Stimulated activated naive CD8-positive, alpha-beta T cell treated with anti-CD3 and anti-CD28 coated beads, Interleukin-15, Interleukin-2, amounts not matched to agents 100 U/mL and 50 U/mL, for 24 hours (primary cell): ENCODE results near the gene BTBD1.
"Not testable (repeated sequence)": the region's sequence is repeated elsewhere in the genome, so short reads cannot be mapped to it uniquely, and the experiment has no call there.

ENCODE experiments used
- ATAC-seq: fragments of 150-1000 bp; cut with Tn5 transposase; one replicate; pipeline ENCODE4 v1.10.0; 2021
- DNase-seq: peaks from one replicate; pipeline ENCODE4 v3.0.0; 2021

The BTBD1 gene

DNA sequence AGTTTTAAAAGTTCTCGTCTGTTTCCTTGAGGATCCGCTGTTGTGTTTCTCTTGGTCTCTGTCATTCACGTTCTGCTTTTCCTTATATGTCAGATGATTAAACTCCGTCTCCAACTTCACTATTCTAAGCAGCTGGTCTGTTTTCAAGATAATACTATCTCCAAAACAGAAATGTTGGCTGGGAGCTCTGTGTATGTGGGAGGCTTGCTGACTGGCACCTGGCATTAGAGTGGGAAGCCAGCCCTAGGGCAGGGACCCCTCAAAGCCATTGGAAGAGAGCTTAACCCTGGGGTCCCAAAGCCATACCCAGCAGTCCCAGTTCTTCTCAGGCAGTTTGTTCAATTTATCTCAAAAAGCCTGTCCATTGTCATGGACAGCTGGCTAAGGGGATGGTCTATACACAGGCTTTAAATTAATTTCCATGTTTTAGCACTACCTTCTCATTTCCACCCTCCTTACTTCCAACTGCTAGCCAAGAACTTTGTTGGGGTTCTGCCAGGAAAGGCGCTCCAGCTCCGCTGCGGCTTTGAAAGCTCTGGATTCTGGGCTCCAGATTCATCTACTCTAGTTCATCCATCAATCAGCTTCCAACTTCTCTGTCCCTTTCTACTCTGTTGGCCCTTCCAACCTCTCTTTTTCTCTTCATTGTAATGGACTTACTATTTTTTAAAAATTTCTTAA, 9.2 kb downstream of the BTBD1 start:
- no peak for ATAC-seq
- no peak for DNase-seq

DNA sequence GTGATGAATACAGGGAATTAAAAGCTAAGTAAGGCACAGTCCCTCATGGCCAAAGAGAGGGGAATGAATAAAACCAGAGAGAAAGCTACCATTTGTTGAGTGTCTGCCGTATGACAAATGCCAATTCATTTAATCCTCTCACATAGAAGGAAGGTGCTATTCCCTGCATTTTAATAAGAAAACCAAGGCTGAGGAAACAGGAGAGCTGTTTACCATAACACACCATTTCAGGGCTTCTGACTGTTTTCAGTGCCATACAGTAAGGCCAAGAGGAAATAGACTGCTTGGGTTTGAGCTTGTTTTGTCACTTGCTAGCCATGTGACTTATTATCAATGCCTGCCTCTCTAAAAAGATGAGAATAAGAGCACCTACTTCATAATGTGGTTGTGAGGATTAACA, 10.1 kb downstream of the BTBD1 start:
- no peak for ATAC-seq
- no peak for DNase-seq

DNA sequence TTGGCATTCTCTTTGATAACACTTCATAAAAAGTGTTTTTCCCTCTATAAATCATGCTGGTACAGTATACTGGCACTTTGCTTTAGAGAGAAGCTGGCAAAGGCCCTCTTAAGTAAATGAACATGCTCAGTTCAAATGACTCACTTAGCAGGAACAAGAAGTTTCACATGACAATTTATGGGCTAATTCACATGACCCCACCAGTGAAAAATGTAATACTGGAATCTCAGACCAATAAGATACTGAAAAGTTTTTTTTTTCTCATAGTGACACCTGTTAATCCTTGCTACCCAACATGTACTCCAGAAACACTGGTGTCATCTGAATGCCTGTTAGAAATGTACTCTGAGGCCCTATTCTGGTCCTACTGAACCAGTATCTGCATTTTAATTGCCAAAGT, 13.9 kb downstream of the BTBD1 start:
- no peak for ATAC-seq
- DNase-seq, result no peak

DNA sequence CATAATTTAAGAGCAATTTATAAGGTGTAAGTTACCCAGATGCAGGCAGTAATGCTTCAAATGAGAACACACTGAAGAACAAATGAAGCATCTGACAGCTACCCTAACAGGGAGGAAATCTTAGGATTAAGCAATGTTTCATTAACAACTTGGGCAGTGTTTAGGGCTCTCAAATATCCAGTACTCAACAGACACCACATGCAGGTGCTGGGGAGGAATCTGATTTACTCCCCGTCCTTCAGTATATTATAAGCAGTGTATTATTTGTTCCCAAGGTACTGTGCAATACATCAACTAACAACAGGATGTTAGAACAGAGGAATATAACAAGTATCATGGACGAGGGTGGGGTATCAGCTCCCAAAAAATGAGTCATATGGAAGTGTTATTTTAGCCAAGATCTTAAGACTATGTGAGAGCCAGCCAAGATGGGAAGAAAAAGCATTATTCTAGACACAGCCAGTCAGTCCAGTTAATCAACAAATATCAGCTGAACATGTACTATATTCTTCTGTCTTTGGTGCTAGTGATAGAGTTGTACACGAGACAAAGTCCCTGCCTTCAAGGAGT, 20.4 kb downstream of the BTBD1 start:
- DNase-seq, result no peak

DNA sequence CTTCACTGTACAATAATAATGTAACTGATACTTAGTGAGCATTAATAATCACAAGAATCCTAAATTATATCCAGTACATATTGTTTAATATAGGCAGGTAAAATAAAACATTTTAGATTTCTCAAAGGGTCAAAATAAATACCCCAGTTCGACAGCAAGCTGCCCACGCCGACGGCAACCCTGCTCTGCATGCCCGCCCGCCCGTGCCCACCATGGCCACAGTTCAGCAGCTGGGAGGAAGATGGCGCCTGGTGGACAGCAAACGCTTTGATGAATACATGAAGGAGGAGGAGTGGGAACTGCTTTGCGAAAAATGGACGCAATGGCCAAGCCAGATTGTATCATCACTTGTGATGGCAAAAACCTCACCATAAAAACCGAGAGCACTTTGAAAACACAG, 22.9 kb downstream of the BTBD1 start:
- ATAC-seq (no peak), DNase-seq (no peak)

More for the DNA sequence above, 20.4 kb downstream of the BTBD1 start:
- ATAC-seq, result no peak

DNA sequence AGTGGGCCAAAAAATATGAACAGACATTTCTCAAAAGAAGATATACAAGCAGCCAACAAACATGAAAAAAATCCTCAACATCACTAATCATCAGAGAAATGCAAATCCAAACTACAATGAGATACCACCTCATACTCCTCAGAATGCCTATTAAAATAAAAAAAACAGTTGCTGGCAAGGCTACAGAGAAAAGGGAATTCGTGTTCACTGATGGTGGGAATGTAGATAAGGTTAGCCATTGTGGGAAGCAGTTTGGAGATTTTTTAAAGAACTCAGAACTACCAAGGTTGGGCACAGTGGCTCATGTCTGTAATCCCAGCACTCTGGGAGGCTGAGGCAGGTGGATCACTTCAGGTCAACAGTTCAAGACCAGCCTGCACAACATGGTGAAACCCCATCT, 27.8 kb downstream of the BTBD1 start:
- no peak for DNase-seq
- no peak for ATAC-seq

DNA sequence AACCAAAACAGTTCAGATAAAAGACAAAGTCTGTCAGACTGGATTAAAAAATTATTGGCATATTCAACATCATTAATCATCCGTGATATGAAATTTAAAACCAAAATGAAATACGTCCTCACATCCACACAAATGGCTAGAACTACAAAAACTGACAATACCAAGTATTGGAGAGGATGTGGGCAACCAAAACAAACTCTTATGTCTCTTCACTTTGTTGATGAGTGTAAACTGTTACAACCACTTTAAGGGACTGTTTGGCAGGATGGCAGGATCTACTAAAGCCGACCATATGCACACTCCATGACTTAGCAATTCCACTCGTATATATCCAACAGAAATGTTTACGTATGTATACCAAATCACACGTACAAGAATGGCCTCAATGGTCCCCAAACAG, 30.8 kb downstream of the BTBD1 start:
- no peak for ATAC-seq

DNA sequence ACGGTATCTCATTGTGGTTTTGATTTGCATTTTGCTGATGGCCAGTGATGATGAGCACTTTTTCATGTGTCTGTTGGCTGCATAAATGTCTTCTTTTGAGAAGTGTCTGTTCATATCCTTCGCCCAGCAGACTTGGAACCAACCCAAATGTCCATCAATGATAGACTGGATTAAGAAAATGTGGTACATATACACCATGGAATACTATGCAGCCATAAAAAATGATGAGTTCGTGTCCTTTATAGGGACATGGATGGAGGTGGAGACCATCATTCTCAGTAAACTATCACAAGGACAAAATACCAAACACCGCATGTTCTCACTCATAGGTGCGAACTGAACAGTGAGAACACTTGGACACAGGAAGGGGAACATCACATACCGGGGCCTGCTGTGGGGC, 35.8 kb downstream of the BTBD1 start:
- not testable (repeated sequence) for ATAC-seq, DNase-seq

More for the DNA sequence above, 30.8 kb downstream of the BTBD1 start:
- DNase-seq, result no peak

DNA sequence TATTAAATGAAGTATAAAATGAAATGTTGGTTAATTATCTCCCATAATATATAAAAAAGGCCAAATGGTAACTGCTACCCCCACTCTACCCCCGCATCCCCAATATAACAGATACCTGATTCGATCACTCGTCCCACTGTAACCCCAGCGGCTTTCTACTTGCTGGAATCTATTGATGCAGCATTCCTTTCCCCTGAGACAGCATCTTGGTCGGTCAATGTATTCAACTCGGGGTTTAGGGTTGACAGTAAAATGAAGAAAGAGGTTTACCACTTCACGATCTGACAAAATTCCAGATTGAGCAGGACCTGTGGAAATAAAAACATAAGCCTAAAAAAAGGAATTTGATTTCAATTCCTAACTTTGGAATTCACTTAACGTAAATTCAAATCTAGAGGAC, 37.0 kb downstream of the BTBD1 start:
- ATAC-seq (no peak), DNase-seq (no peak)

DNA sequence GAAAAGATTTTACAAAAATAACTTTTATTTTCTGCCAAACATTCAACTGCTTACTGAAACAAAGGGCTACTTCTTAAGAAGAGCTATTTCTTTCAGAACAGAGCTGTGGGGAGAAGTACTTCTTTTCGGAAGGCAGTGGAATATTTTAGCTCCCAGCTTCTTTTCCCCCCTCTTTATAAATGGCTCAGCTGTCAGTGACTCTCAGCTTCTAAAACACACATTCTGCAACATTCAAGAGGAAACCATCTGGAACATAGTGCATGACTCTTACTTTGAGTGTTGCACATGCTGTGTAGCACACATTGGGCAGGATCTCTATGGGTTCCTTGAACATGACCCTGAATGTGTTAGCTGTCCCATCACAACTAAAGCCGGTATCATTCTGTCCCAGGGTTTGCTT, 48.6 kb downstream of the BTBD1 start:
- no peak for ATAC-seq
- no peak for DNase-seq

DNA sequence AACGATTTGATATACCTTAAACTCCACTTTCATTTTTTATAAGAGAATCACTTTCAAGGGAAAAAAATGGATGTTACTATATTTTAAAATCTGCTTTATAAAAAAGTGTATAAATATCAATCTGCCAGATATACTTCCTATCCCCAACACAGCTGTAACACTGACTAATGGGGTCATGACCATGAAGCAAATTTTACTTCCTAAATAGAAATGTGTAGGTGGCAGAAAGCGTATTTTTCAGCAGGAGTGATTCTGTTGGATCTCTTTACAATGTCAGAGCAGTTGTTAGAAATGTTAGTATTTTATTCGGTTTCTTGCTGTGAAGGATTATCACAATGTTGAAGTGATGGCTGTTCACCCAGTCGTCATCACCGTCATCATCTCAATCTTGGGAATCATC, 50.1 kb downstream of the BTBD1 start:
- ATAC-seq, result no peak
- DNase-seq, result no peak

DNA sequence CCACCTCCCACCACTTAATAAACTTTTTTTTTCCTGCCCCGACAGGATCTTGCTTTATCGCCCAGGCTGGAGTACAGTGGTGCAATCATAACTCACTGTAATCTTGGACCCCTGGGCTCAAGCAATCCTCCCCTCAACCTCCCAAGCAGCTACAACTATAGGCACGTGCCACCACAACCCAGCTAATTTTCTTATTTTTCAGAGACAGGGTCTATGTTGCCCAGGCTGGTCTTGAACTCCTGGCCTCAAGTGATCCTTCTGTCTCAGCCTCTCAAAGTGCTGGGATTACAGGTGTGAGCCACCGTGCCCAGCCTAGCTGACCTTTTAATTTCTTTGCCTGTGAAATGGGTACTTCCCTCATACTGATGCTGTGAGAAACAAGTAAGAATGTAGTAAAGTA, 51.7 kb downstream of the BTBD1 start:
- ATAC-seq, result no peak
- no peak for DNase-seq

DNA sequence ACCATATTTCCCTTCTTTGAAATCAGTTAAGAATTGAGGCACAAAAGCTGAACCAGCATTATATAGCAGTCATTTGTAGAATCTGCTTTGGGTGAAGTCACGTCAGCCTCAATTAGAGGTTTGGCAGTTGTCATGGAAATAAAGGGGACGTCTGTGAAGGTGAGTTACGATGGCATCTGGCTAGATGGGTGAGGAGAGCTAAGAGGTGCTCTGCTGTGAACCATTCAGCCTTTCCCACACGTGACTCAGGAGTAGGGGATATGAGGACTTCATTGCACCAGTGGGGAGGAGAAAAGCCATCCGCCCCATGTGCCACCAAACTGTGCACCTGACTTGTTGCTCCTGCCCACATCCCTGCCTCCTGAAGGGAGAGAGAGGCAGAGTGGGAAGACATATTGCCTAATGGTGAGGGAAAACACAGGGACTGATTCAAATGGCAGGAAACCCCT, 52.8 kb downstream of the BTBD1 start:
- DNase-seq, result no peak
- no peak for ATAC-seq

DNA sequence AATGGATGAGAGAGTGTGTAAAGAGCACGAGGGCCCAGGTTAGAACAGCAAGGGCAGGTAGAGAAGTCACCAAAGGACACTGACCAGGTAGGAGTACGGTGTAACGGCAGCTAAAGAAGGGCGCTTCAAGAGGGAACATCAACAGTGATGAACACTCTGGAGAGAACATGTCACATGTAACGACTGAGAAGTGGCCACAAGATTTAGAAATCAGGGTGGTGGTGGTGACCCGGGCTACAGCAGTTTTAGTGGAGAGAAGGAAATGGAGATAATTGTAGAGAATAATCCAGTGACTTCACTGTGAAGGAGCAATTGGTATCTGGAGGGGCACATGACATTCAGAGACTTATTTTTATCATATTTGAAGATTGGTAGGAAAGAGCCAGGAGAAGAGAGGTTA, 54.4 kb downstream of the BTBD1 start:
- ATAC-seq (no peak), DNase-seq (no peak)

DNA sequence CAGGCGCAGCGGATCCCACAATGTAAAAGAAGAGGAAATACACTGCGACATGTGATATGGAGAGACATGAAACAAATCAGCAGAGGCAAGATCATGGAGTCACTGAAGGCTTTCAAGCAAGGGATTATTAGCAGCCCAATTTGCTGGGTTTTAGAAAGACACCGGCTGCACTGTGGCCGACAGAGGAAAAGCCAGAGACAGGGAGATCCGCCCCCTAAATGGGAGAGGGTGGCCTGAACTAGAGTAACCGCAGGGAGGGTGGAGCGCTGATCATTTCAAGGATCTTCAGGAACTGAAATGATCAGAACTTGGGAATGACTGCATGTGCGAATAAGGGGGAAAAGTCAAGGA, 55.0 kb downstream of the BTBD1 start:
- no peak for DNase-seq
- no peak for ATAC-seq

DNA sequence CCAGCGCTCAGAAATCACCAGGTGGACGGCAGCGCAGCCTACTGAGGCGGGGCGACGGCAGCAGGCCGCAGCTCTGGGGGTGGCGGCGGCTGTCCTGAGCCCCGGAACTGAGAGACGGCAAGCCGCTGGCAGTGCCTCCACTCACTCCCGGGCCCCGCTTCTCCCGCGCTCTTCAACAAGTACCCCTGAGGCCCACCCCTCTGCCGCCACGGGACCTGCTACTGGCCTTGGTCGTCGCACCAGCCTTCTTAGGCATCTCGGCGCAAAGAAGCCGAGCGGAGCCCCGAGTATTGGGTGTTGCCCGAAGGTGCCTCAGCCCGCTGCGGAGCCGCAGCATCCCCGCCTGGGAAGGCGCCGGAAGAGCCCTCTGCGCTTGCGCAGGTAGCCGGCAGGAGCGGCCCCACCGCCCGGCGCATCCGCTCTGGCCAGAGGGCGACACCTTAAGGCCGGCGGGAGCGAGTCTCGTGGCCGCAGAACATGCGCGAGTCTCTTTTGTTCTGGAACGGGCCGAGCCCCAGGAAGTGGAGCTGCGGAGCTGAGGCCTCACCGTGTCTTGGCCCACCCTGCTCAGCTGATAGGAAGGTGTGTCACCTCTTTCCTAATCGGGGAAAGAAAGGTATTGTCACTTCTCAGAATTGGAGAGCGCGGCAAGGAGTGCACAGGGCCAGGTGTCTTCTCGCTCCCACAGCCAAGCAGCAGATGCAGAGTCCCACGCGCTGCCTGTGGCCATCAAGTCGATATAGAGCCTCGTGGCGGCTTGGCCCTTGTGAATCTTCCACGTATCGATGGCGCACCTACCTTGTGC, 55.6 kb downstream of the BTBD1 start, which contains the start of gene C15orf40:
C15orf40 (minus strand) TSS at position 369 of the 805 bp plus-strand sequence; CDS start at position 337, 32 bp downstream.
- peak; percentile 86 for ATAC-seq
- DNase-seq, result peak; percentile 89

DNA sequence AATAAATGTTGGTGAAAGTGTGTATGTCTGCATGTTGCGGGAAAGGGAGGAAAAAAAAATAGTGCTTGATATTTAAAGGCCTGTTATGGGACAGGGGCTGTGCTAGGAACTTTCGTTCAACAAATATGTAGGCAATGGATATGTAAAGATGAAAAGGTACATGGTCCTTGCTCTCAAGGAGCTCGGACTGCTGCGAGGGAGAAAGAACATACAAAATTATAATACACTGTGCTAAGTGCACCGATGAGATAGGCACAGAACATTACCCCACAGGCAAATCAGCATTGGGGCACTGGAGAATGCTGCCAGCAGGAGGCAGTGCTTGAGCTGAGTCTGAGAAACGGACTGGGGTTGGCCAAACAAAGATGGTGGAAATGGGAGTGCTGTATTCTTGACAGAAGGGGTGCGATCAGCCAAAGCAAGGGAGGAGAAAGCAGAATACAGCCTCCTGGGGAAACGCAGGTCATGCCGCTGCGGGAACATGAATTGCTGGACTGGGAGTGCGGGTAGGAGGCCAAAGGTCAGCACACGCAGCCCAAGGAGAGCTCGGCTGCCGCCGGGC, 56.3 kb downstream of the BTBD1 start:
- peak; percentile 72 for ATAC-seq
- DNase-seq, result peak; percentile 84

DNA sequence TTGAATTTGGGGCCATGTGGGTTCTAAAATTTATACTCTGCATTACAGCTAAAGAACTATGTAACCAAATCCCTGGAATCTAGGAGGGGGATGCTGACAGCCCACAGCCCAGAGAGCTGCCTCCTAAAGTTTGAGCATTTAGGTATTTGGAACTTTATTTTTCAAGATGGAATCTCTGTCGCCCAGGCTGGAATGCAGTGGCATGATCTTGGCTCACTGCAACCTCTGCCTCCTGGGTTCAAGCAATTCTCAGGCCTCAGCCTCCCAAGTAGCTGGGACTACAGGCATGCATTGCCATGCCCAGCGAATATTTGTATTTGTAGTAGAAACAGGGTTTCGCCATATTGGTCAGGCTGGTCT, 66.4 kb downstream of the BTBD1 start:
- not testable (repeated sequence) for ATAC-seq, DNase-seq

DNA sequence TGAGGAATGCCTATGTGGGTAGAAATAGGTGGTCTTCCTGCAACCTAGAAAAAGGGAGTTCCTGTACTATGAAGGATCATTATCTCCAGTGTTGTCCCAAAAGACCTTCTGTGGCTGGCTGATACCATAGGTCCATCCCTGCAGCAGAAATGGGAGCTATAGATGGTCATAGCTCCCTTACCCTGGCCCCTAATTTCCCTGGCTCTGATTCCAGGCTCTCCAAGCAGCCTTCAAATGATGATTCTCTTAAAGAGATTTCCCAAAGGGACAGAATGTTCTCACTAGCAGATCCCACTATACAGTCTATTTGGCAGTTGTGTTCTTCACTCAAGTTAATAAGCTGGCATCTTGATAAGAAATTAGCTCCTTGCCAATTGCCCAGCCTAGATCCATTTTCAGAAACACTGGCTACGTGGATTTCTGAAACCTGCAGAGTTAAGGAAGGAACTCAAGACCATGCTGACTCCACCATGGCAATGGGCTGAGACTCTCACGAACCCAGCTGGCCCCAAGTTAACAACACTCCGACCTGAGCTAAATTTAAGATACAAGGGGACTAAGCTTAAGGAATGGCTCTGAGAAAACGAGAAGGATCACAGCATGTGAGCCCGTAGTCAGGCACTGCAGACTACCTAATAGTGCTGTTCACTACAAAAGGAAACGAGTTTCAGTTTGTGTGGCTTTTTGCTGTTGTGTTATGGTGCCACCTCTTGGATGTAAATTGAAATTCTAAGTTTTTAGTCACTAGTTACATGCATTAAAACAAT, 67.0 kb downstream of the BTBD1 start:
- DNase-seq (no peak), ATAC-seq (peak; percentile 73)

DNA sequence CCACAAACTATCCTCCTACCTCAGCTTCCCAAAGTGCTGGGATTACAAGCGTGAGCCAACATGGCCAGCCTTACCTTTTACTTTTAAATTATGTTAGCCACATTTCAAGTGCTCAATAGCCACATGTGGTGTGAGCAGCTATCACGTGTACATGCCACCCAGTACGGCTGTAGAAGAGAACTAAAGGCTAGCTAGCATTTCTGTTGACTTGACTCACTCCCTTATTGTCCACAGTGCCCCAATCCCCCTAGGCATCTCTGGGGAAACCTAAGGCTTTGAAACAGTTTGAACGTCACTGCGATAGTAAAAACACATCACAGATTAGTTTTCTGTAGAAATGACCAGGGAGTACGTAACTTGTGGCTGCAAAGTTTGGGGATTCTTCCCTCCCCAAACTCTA, 67.6 kb downstream of the BTBD1 start:
- no peak for ATAC-seq
- DNase-seq, result no peak

DNA sequence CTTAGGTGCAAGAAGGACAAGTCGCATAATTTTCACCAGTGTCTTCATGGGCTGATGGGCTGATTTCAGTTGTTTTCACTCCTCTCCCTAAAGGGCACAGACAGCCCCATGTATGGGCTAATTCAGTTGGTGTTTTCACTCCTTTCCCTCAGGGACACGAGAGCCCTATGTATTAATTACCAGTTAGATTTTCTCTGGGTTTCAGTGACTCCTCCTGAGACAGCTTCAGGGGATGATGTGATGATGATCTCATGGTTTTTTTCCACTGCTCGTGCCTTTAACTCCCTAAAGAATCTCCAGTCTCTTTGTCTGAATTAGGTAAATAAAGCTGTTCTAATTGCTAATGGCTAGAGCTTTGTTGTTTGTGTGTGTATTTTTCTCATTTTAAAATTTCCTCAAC, 71.1 kb downstream of the BTBD1 start:
- ATAC-seq (no peak), DNase-seq (no peak)

DNA sequence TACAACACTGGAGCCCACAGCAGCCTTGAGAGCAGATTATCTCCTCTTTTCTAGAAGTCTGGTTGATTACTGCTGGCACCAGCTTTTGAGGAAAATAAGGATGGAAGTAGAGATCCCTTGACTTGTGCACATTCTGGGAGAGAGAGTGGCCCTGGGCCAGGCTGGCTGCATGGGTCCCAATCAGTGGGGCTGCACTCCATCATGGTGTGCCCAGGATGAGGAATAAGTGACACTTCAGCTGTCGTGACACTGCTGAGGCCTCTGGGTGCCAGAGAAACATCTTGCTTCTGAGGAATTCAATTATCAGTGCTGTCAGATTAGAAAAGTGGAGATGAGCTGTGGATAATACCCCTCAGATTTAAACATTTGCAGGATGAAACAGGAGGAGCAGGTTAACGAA, 72.0 kb downstream of the BTBD1 start:
- ATAC-seq (no peak), DNase-seq (no peak)
